Measurements from ENCODE around the gene STIP1. TPM values are rescaled to one million over a fixed set of nuclear protein-coding genes. Genes with fewer than 3 reads are reported as not detected.

The STIP1 gene
- total and polyA plus RNA-seq, 10 of the 15 experiments (the other 5 are each of a cell fraction or from before 2014, with no cell fraction given): 25.2 to 291 (median 191) TPM

- TF ChIP-seq PRDM15 (CRISPR knock-in tag; IDR thresholded peaks at IDR 0.05): no peak; the same call in 1 of the 2 replicates
- peak; percentile 58; the same call in 1 of the 2 replicates for TF ChIP-seq NBN (IDR thresholded peaks at IDR 0.05)
- no peak for TF ChIP-seq SUZ12 (IDR thresholded peaks at IDR 0.05; ENCODE audit: unreplicated experiment)
- TF ChIP-seq, protein P1, sequence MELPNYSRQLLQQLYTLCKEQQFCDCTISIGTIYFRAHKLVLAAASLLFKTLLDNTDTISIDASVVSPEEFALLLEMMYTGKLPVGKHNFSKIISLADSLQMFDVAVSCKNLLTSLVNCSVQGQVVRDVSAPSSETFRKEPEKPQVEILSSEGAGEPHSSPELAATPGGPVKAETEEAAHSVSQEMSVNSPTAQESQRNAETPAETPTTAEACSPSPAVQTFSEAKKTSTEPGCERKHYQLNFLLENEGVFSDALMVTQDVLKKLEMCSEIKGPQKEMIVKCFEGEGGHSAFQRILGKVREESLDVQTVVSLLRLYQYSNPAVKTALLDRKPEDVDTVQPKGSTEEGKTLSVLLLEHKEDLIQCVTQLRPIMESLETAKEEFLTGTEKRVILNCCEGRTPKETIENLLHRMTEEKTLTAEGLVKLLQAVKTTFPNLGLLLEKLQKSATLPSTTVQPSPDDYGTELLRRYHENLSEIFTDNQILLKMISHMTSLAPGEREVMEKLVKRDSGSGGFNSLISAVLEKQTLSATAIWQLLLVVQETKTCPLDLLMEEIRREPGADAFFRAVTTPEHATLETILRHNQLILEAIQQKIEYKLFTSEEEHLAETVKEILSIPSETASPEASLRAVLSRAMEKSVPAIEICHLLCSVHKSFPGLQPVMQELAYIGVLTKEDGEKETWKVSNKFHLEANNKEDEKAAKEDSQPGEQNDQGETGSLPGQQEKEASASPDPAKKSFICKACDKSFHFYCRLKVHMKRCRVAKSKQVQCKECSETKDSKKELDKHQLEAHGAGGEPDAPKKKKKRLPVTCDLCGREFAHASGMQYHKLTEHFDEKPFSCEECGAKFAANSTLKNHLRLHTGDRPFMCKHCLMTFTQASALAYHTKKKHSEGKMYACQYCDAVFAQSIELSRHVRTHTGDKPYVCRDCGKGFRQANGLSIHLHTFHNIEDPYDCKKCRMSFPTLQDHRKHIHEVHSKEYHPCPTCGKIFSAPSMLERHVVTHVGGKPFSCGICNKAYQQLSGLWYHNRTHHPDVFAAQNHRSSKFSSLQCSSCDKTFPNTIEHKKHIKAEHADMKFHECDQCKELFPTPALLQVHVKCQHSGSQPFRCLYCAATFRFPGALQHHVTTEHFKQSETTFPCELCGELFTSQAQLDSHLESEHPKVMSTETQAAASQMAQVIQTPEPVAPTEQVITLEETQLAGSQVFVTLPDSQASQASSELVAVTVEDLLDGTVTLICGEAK (IDR thresholded peaks at IDR 0.05; ENCODE audit: borderline replicate concordance): no peak
- peak; percentile 17; the same call in 1 of the 2 replicates for TF ChIP-seq HDGF (IDR thresholded peaks at IDR 0.05)
- TF ChIP-seq HSF1 (IDR thresholded peaks at IDR 0.05; ENCODE audit: low read depth, low read length): no peak
- no peak for TF ChIP-seq PAX8 (IDR thresholded peaks at IDR 0.05)
- 0 out of 2 replicates have a peak, but pooled peaks have one; percentile 29 for TF ChIP-seq SMARCA5 (IDR thresholded peaks at IDR 0.05)
- TF ChIP-seq HDAC2 (IDR thresholded peaks at IDR 0.05): no peak
- no peak for TF ChIP-seq YY1 (IDR thresholded peaks at IDR 0.05; ENCODE audit: low read depth, low read length)
- no peak for TF ChIP-seq EP300 (IDR thresholded peaks at IDR 0.05; ENCODE audit: borderline replicate concordance in 1 of 2, control insufficient read depth in 1 of 2, low read depth in 2 of 2, low read length in 2 of 2)
- TF ChIP-seq ZSCAN29 (IDR thresholded peaks at IDR 0.05): no peak
- no peak for TF ChIP-seq RCOR1 (conservative IDR thresholded peaks at IDR 0.05; ENCODE audit: low read depth, low read length)
- TF ChIP-seq ZBTB33 (IDR thresholded peaks at IDR 0.05): no peak
- TF ChIP-seq PAX5 (IDR thresholded peaks at IDR 0.05; ENCODE audit: borderline replicate concordance, low read depth, low read length): 0 out of 2 replicates have a peak, but pooled peaks have one; percentile 13
- TF ChIP-seq KLF5 (IDR thresholded peaks at IDR 0.05; ENCODE audit: partially characterized antibody): peak; percentile 61
These were observed 20.7 kb downstream of the STIP1 start, which contains the start of gene FERMT3 (continued) for GRCh38 chr11:64206457-64207255.

Measured in GM12878 (cell line).